Sigmoid colon (tissue), 7 donors: Measurements from ENCODE around the gene IQCM. TPM values are rescaled to one million over a fixed set of nuclear protein-coding genes. Genes with fewer than 3 reads are reported as not detected.

ENCODE experiments used
- DNase-seq: peaks from one replicate; pipeline ENCODE4 v3.0.0-alpha.2; 2019
- H3K27ac ChIP-seq, 4 donors: fragments of 200-600 bp; sonication (generic); one replicate each; pipeline ENCODE4 v1.5.1; 2016 to 2019; ENCODE audit warnings: mild to moderate bottlenecking in 1 of 4
- H3K27me3 ChIP-seq, 3 donors: fragments of 200-600 bp; sonication (generic); one replicate each; pipeline ENCODE4 v1.5.1; 2019; ENCODE audit warnings: mild to moderate bottlenecking in 1 of 3
- H3K36me3 ChIP-seq, 4 donors: fragments of 200-600 bp; sonication (generic); one replicate each; pipeline ENCODE4 v1.5.1; 2016 to 2019
- H3K4me1 ChIP-seq, 4 donors: fragments of 200-600 bp; sonication (generic); one replicate each; pipeline ENCODE4 v1.5.1; 2017 to 2019
- H3K4me3 ChIP-seq, 4 donors: fragments of 200-600 bp; sonication (generic); one replicate each; pipeline ENCODE4 v1.5.1; 2017 to 2019; ENCODE audit warnings: mild to moderate bottlenecking in 2 of 4, moderate library complexity in 1 of 4
- H3K9me3 ChIP-seq, 4 donors: fragments of 200-600 bp in 3 of 4; sonication (generic) in 3 of 4; one replicate each; pipeline versions ENCODE4 v1.5.1 to v1.6.1; 2013 to 2019
- EP300 ChIP-seq, 4 donors: sonication (generic); formaldehyde crosslinking; IDR thresholded peaks; one replicate each; pipeline ENCODE4 v1.6.1; 2017; ENCODE audit warnings: antibody characterized with exemption in 4 of 4
- POLR2A ChIP-seq, 2 donors: fragments of 450-650 bp; IDR thresholded peaks; one replicate each; pipeline ENCODE4 v1.6.1; 2016; ENCODE audit warnings: antibody characterized with exemption in 2 of 2, mild to moderate bottlenecking in 2 of 2, moderate library complexity in 2 of 2
- POLR2AphosphoS5 ChIP-seq, 4 donors: sonication (generic); formaldehyde crosslinking; IDR thresholded peaks; one replicate each; pipeline ENCODE4 v1.6.1; 2017; ENCODE audit warnings: antibody characterized with exemption in 4 of 4
- whole genome bisulfite sequencing, 2 donors: extraction: QIAGEN DNeasy Blood & Tissue Kit; methylation state at CpG; one replicate each; pipeline ENCODE4 v1.1.7; 2013; 5-methylcytosine and 5-hydroxymethylcytosine counted together
- intact Hi-C: fragments of 100-400 bp; cut with DNase I; formaldehyde crosslinking; loops from one replicate; pipeline ENCODE4 v1.15.1; 2023
- polyA plus RNA-seq, 3 donors: library from polyadenylated mRNA; stranded (reverse); fragments of 200-250 nt; gene quantifications; one replicate each; pipeline ENCODE4 v1.2.3, GENCODE V29; 2013
- total RNA-seq, 4 donors: library from RNA; depleted of rRNA; stranded (reverse); fragments of >200 nt; gene quantifications; one replicate each; pipeline ENCODE4 v1.1.0, GENCODE V29; 2016
- TF ChIP-seq, protein P1 (sequence below), 4 experiments: fragments of 450-650 bp in 3 of 4; fragments of 200-600 bp in 1 of 4; IDR thresholded peaks; one replicate each; pipeline ENCODE4 v1.5.1; 2016 to 2019; ENCODE audit warnings: antibody characterized with exemption in 4 of 4, mild to moderate bottlenecking in 3 of 4, moderate library complexity in 2 of 4
- donor health status: healthy with polysubstance abuse.
- donor health status: Bipolar disorder and iron deficiency.
- donor health status: healthy.

The IQCM gene
- total and polyA plus RNA-seq, 7 donors, result 0.41 to 1.2 TPM; not detected in 5

DNA sequence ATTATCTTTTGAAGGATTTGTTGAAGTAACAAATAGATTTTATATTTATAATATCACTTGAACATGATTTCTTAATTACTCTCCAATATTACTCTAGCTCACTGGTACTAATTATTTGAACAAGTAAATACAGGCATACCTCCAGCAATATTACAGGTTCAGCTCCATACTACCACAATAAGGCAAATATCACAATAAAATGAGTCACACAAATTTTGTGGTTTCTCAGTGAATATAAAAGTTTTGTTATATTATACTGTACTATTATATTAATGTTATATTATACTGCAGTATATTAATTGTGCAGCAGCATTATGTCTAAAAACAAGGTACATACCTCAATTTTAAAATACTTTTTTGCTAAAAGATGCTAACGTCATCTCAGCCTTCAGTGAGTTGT is 22.4 kb upstream of the IQCM start:
- intact Hi-C loops, result no loop called here
- no peaks in the 10 kb centered on the region for H3K36me3 ChIP-seq
- H3K4me3 ChIP-seq, result no peak overlapping the region
- H3K9me3 ChIP-seq, result no peaks in the 10 kb centered on the region
- no peak overlapping the region for H3K27ac ChIP-seq
- H3K4me1 ChIP-seq, result no peaks in the 10 kb centered on the region
- no peaks in the 10 kb centered on the region for H3K27me3 ChIP-seq
- DNase-seq, result no peak
- no peak for TF ChIP-seq EP300 (IDR thresholded peaks at IDR 0.05)
- TF ChIP-seq, protein P1, sequence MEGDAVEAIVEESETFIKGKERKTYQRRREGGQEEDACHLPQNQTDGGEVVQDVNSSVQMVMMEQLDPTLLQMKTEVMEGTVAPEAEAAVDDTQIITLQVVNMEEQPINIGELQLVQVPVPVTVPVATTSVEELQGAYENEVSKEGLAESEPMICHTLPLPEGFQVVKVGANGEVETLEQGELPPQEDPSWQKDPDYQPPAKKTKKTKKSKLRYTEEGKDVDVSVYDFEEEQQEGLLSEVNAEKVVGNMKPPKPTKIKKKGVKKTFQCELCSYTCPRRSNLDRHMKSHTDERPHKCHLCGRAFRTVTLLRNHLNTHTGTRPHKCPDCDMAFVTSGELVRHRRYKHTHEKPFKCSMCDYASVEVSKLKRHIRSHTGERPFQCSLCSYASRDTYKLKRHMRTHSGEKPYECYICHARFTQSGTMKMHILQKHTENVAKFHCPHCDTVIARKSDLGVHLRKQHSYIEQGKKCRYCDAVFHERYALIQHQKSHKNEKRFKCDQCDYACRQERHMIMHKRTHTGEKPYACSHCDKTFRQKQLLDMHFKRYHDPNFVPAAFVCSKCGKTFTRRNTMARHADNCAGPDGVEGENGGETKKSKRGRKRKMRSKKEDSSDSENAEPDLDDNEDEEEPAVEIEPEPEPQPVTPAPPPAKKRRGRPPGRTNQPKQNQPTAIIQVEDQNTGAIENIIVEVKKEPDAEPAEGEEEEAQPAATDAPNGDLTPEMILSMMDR (IDR thresholded peaks at IDR 0.05), result no peak
- TF ChIP-seq POLR2AphosphoS5 (IDR thresholded peaks at IDR 0.05), result no peak
- no peak for TF ChIP-seq POLR2A (IDR thresholded peaks at IDR 0.05)
- WGBS, 2 donors, result 94 to 95% methylated on average over 1 of the region's 1 CpG

DNA sequence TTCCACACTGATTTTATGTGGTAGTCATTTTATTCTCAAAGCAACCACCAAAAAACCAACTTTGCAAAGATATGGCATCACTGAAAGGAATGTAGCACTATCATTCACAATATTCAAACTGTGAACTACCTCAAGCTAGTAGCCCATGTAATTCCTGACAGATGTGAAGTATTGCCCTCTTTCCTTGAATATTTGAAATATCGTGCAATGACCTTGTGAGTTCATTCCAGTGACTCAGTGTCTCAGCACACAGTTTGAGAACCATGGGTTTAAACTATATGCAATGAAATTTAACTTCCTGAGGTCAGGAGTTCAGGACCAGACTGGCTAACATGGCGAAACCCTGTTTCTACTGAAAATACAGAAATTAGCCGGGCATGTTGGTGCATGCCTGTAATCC is 20.9 kb upstream of the IQCM start:
- Histone ChIP-seq H3K27me3 (no peaks in the 10 kb centered on the region), H3K27ac (no peak overlapping the region), H3K36me3 (no peaks in the 10 kb centered on the region), H3K4me3 (no peak overlapping the region), H3K4me1 (no peaks in the 10 kb centered on the region), H3K9me3 (no peaks in the 10 kb centered on the region)
- TF ChIP-seq EP300 (IDR thresholded peaks at IDR 0.05) (no peak), POLR2AphosphoS5 (IDR thresholded peaks at IDR 0.05) (no peak), POLR2A (IDR thresholded peaks at IDR 0.05) (no peak)
- TF ChIP-seq, protein P1 (IDR thresholded peaks at IDR 0.05), result no peak
- WGBS, 2 donors, result 92 to 95% methylated on average over 3 of the region's 3 CpGs
- no peak for DNase-seq
- intact Hi-C loops, result no loop called here

DNA sequence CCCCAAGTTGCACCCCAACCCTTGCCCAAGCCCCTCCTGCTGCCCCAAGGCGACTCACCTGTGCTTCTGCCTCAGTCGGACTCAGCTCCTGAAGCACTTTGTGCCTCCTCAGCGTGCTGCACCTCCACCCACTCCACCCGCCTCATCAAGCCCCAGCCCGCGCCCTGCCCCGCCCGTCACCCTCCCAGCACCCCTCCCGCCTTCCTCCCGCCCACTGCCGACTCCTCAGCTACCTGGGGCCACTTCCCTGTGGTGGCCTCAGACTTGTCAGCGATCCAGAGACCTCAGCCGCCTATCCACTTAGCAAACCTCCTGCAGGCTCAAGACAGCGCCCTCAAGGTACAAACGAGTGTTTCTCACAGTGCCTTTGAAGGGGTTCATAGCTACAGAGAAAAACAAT is 19.6 kb upstream of the IQCM start:
- Histone ChIP-seq H3K27ac (no peak overlapping the region), H3K27me3 (no peaks in the 10 kb centered on the region), H3K4me3 (no peak overlapping the region), H3K36me3 (no peaks in the 10 kb centered on the region), H3K9me3 (no peaks in the 10 kb centered on the region), H3K4me1 (no peaks in the 10 kb centered on the region)
- DNase-seq, result no peak
- intact Hi-C loops, result no loop called here
- TF ChIP-seq POLR2AphosphoS5 (IDR thresholded peaks at IDR 0.05), result no peak
- TF ChIP-seq EP300 (IDR thresholded peaks at IDR 0.05), result no peak
- TF ChIP-seq POLR2A (IDR thresholded peaks at IDR 0.05), result no peak
- TF ChIP-seq, protein P1 (IDR thresholded peaks at IDR 0.05), result no peak
- 92 to 93% methylated on average over 15 of the region's 15 CpGs for WGBS, 2 donors

DNA sequence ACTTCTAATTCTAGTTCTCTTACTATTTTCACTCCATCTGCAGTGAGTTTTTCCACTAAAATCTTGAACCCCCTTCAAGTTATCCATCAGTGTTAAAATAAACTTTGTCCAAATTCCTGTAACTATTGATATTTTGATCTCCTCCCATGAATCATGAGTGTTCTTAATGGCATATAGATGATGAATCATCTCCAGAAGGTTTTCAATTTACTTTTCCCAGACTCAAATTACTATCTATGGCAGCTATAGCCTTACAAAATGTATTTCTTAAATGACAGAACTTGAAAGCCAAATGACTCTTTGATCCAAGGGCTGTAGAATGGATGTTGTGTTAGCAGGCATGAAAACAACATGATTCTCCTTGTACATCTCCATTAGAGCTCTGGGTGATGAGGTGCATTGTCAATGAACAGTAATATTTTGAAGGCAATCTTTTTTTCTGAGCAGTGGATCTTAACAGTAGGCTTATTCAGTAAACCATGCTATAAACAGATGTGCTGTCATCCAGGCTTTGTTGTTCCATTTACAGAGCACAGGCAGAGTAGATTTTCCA is 16.1 kb upstream of the IQCM start:
- H3K27me3 ChIP-seq, result no peaks in the 10 kb centered on the region
- no peak overlapping the region for H3K27ac ChIP-seq
- TF ChIP-seq POLR2AphosphoS5 (IDR thresholded peaks at IDR 0.05) (no peak), EP300 (IDR thresholded peaks at IDR 0.05) (no peak), POLR2A (IDR thresholded peaks at IDR 0.05) (no peak)
- TF ChIP-seq, protein P1 (IDR thresholded peaks at IDR 0.05), result no peak
- intact Hi-C loops, result no loop called here
- H3K9me3 ChIP-seq, result no peaks in the 10 kb centered on the region
- no peaks in the 10 kb centered on the region for H3K4me1 ChIP-seq
- no peak overlapping the region for H3K4me3 ChIP-seq
- no peak for DNase-seq
- no peaks in the 10 kb centered on the region for H3K36me3 ChIP-seq

DNA sequence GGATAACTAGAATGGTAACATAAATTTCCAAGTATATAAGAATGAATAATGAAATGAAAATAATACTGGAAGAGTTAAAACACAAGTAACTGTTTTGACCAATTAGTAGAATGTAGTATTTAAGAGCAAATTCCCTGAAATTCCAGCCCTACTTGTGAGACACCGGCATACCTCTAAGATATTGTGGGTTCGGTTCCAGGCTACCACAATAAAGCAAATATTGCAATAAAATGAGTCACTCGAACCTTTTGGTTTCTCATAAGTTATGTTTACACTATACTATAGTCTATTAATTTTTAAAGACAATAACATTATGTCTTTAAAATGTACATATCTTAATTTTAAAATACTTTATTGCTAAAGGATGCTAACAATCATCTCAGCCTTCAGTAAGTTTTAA is 15.2 kb upstream of the IQCM start:
- no peaks in the 10 kb centered on the region for H3K9me3 ChIP-seq
- no peak overlapping the region for H3K4me3 ChIP-seq
- H3K4me1 ChIP-seq, result no peaks in the 10 kb centered on the region
- H3K36me3 ChIP-seq, result no peaks in the 10 kb centered on the region
- TF ChIP-seq POLR2AphosphoS5 (IDR thresholded peaks at IDR 0.05) (no peak), EP300 (IDR thresholded peaks at IDR 0.05) (no peak)
- TF ChIP-seq, protein P1 (IDR thresholded peaks at IDR 0.05), result no peak
- H3K27ac ChIP-seq, result no peak overlapping the region
- DNase-seq, result no peak
- intact Hi-C loops, result no loop called here
- no peaks in the 10 kb centered on the region for H3K27me3 ChIP-seq
- 57 to 81% methylated on average over 3 of the region's 3 CpGs for WGBS, 2 donors
